Globus pallidus (tissue), 1 donor: ENCODE measurements around the gene SGCE.
"Not testable (repeated sequence)": the region's sequence is repeated elsewhere in the genome, so short reads cannot be mapped to it uniquely, and the experiment has no call there.

Experiments used
- DNase-seq: peaks from one replicate; pipeline ENCODE4 v3.0.0-alpha.2; 2015; ENCODE audit warnings: low spot score

The SGCE gene, protein sequence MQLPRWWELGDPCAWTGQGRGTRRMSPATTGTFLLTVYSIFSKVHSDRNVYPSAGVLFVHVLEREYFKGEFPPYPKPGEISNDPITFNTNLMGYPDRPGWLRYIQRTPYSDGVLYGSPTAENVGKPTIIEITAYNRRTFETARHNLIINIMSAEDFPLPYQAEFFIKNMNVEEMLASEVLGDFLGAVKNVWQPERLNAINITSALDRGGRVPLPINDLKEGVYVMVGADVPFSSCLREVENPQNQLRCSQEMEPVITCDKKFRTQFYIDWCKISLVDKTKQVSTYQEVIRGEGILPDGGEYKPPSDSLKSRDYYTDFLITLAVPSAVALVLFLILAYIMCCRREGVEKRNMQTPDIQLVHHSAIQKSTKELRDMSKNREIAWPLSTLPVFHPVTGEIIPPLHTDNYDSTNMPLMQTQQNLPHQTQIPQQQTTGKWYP

DNA sequence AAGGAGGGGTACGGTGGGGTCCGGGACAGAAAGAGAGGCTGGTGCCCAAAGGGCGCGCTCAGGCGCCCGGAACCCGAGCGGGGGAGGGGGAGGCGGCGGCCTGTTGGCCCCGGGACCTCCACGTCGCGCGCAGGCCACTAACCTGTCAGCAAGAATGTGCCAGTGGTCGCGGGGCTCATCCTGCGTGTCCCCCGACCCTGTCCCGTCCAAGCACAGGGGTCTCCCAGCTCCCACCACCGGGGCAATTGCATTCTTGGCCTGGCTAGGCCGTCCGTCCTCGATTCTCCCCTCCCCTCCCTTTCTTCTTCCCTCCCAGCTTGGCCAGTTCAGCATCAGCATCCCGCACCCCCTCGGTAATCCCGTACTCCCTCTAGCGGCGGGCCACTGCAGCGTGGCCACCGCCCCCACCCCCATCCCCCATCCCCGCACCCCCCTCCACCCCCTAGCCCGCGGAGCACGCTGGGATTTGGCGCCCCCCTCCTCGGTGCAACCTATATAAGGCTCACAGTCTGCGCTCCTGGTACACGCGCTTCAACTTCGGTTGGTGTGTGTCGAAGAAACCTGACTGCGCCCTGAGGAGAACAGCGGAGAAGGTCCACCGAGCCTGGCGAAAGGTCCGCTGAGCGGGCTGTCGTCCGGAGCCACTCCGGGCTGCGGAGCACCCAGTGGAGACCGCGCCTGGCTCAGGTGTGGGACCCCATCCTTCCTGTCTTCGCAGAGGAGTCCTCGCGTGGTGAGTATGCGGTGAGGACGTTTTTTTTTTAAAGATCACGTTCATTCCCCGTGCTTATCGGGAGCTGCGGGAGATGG is at the start of gene SGCE:
Gene SGCE, minus strand, starts transcription at position 286 of the 810 bp plus-strand sequence. Its CDS starts 35 bp downstream, at position 251.
- DNase-seq, result peak; percentile 84

DNA sequence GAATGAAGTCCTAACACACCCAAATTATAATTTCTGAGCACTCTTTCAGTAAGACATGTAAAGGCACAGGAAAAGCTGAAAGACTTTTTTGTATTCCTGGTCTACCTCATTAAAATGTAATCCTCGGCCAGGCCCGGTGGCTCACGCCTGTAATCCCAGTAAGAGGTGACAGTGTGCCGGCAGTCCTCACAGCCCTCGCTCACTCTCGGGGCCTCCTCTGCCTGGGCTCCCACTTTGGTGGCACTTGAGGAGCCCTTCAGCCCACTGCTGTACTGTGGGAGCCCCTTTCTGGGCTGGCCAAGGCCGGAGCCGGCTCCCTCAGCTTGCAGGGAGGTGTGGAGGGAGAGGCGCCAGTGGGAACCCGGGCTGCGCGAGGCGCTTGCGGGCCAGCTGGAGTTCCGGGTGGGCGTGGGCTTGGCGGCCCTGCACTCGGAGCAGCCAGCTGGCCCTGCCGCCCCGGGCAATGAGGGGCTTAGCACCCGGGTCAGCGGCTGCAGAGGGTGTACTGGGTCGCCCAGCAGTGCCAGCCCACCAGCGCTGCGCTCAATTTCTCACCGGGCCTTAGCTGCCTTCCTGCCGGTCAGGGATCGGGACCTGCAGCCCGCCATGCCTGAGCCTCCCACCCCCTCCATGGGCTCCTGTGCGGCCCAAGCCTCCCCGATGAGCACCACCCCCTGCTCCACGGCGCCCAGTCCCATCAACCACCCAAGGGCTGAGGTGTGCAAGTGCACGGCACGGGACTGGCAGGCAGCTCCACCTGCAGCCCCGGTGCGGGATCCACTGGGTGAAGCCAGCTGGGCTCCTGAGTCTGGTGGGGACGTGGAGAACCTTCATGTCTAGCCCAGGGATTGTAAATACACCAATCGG is 49.5 kb upstream of the SGCE start:
- DNase-seq, result not testable (repeated sequence)

DNA sequence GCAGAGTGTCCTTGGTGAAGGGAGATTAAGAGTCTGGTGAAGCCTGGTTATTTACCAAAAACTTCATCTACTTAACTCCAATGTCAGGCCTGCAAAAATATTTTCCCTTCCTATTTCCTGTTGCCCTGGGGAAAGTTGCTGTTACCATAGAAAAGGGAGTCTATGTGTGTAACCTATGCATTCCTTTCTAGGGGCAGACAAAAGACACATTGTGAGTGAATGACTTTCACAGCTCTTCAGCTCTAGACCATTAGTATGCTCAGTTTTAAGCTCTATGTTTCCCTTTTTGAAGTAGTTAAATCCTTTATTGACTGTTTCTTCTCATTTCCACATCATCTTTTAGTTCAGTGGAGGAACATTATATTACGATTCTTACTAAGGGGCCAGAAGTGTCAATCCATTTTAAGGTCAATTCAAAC is 45.6 kb upstream of the SGCE start:
- no peak for DNase-seq

DNA sequence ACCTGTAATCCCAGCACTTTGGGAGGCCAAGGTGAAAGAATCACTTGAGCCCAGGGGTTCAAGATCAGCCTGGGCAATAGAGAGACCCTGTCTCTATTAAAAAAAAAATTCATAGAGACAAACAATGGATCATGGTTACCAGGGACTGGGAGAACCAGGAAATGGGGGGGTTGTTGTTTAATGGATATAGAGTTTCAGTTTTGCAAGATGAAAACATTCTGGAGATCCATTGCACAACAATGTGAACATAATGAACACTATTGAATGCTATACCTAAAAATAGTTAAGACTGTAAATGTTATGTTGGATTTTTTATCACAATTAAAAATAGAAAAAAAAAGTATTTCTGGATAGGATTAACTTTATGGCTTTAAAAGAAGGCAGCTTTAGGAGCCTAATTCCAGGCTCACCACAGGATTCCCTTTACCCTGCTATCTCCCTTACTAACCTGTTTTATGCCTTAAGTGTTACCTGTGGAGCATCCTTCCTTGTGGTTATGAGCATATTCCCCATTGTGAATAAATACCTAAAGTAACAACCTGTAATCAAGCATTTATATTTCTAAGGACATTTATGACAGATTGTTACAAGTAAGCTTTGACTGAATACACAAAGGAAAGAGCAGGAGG is 45.1 kb upstream of the SGCE start:
- DNase-seq, result no peak

DNA sequence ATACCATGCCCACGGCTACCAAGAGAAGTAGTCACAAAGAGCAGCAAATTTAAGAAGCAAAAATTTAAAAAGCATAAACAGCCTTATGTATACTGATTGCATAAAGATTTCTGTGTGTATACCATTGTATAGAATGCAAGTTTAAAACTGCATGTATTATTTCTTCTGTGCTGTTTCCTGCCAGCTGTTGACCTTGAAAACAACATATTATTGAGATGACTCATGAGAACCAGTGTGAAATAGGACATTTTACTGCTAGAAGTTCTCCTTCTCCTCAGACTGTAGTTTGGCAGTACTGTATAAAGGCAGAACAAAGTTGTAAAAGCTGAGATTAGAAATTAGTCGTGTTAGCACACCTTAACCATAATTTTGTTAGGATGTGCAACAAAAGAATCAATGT is 42.3 kb upstream of the SGCE start:
- no peak for DNase-seq

DNA sequence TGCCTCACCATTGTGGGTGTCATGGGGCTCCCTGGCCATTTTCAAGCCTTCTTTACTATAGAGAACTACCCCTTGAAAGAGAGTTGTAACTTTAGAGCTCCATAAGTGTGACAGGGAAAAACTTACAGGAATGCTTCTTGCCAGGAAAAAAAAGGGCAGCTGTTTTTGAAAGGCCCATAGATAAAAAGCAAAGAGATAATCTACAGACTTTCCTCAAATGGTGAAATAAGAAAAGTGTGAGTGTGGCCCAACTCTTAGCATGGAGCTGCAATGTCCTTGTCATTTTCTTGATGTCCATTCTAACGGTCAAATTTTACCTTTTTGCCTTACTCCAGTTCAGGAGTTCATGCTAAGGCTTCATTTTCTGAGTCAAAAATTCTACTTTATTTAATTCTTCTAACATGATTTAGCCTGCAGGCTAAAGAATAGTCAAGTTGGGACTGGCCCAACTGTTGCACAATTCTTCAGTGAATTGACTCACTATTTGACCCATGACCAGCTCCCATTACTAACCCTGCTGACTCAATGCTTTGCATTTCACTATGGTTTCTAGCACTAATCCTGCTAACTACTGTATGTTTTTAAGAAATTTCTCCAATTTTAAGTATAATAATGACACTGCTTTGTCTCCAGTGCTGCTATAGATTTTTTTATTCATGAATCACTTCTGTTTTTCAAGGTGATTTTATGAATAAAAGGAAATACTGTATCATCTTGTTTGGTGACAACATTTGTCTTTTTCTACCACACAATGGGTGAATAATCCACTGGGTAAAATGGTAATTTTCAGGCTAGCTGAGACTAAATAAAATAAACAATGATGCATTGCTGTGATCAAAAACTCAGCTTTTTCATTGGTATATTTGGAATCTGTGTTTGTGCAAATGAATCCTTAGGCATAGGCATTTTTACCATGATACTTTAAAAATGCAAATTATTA is 41.4 kb upstream of the SGCE start:
- no peak for DNase-seq

DNA sequence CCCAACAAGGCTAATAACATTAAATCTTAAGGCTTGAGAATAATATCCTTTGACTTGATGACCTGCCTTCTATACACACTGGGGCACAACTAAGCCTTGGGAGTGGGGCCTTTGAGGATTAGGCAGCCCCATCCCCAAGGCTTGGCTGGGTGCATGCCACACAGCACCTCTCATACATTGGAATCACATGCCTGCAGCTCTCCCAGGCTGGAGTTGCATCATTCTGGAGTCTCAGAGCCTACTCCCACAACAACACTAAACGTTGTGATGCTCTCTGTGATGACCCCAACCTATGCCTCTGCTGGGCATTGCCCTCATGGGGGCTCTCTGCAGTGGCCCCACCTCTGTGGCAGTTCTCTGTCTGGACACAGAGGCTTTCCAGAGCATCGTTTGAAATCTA is 31.9 kb upstream of the SGCE start:
- no peak for DNase-seq

DNA sequence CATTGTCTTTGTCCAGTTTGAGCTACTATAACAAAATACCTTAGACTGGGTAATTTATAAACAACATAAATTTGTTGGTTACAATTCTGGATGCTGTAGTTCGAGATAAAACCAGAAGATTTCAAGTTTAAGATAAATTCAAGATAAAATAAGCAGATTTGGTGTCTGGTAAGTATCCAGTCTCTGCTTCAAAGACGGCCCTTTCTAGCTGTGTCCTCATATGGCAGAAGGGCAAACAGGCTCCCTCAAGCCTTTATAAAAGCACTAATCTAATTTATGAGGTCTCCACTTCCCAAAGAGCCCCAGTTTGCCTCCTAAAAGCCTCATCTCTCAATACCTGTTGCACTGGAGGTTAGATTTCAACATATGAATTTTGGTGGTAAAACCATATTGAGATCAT is 31.1 kb upstream of the SGCE start:
- DNase-seq, result no peak

DNA sequence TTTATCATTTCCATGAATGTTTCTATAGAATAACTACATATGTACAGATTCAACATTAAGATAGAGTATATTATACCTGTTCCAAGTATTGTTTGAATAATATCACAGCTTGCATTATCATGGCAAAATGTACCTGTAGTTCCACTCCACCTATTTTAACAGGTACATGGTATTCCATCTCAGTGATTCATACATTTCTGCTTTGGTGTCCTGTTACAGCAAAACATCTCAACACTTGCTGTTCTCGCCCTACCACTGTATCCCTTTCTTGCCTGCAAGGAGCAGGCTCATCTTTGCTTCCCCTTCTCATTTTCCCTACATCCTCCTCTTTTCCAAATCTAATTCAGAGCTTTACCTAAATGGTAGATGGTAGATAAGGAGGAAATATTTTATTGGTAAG is 27.1 kb upstream of the SGCE start:
- DNase-seq, result no peak

DNA sequence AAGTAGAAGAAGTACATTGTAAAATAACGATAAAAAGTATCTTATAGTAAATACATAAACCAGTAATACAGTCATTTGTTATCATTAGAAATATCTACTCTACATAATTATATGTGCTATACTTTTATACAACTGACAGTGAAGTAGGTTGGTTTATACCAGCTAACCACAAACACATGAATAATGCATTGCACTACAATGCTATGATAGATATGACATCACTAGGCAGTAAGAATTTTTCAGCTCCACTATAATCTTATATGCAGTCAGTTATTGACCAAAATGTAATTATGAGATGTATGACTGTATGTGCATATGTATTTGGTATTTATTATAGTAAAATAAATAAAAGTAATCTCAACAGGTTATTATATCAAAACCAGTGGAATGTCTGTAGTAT is 23.4 kb upstream of the SGCE start:
- no peak for DNase-seq

DNA sequence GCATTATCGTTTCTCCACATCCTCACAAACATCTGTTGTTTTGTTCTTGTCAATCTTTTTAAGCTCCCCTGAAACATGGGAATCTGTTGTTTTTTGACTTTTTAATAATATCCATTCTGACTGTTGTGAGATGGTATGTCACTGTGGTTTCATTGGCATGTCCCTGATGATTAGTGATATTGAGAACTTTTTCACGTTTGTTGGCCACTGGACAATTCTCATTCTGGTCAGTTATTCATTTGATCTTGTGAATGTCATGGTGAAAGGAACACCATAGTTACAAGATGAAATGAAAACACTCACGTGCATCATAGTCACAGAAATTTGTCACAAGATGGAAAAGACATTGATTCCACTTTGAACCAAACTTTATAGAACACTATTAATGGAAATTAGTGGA is 20.5 kb upstream of the SGCE start:
- no peak for DNase-seq

DNA sequence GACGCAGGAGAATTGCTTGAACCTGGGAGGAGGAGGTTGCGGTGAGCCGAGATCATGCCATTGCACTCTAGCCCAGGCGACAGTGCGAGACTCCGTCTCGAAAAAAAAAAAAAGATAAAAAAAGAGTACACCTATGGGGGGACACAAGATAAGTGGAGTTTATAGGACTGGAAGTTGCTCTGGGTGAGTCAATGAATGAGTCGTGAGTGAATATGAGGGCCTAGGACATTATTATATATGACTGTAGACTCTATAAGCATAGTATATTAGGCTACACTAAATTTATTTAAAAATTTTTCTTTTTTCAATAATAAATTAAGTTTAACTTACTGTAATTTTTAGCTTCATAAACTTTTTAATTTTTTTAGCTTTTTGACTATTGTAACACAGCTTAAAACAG is 19.4 kb upstream of the SGCE start:
- DNase-seq, result no peak

DNA sequence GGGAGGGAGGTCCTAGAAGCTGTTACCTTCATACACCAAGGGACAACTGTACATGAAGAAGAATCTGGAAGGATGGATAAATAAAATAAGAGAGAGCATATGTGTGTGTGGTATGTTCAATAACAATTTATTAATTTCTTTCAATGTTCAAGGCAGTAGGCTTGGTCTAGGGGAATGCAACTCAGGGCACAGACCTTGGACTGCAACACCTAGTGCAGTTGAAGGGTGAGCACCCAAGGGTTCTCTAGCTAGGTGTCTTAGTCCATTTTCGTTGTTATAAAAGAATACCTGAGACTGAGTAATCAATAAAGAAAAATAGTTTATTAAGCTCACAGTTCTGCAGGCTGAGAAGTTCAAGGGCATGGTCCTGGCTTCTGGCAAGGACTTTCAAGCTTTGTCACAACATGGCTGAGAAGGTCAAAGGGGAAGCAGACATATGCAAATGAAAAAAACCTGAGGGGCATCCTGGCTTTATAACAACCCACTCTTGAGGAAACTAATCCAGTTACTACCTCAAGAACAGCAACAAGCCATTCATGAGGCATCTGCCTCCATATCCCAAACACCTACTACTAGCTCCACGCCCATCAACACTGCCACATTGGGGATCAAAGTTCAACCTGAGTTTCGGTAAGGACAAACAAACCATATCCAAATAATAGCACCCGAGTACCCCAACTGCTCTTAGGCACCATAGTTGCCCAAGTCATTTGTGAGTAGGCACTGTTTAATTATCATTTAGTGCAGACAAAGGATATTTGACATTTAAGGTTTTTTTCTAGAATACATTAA is 15.7 kb upstream of the SGCE start:
- no peak for DNase-seq

DNA sequence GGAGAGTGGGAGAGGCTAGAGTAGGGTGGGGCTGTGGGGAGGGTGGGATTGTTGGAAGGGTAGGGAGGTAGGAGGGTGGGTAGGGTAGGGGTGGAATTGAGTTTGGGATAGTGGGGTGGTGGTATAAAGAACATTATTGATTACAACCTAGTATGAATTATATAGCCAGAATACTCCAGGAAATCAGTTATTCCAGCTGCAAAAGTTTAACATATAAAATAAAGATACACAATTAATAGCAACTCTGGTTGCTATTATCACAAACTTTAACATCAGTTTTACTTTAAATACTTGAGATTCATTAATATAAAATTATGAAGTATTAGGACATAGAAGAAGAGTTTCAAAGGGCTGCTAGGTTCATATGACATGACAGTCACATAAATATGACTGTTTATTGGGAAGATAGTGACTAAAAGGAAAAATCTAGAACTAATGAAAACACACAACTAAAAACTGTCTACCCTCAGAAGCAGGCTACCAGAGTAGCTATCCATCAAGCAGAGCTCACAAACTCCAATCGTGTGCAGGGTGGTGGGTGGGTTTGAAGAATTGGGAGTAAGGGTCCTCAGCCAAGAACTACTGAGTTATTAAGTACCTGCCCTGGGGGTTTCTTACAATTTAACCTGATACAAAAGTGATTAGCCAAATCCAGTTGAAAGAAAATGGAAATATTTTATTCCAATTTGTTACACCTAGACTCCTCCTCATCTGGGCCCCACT is 14.0 kb upstream of the SGCE start:
- DNase-seq, result no peak

DNA sequence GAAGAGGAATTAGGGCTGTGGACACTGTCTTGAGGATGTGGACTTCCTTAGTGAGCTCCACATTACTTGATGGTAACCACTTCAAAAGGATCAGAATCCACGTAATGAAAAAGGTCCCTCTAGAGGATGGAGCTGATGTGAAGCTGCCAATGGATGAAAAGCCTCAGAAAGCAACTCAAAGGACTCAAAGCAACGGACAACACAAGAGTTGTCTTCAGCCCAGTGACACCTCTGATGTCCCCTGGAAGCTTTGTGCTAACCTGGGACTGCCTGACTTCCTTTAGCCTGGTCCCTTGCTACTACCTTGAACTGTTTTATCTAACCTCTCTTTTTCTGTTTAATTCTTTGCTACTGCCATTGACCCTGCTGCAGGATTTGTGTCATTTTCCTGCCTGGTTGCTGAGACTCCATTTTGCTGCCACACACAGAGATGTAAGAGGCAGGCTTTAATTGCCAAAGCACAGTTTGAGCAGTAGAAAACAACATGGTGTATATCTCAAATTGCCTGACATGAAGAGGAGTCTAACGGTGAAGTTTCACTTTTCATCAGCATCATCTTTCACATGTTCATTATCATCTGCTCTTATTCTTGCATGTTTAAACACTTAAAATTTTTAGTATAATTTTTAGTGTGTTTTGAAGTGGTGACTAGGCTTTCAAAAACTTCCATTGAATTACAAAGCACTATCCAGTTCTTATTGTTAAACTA is 11.1 kb upstream of the SGCE start:
- no peak for DNase-seq

DNA sequence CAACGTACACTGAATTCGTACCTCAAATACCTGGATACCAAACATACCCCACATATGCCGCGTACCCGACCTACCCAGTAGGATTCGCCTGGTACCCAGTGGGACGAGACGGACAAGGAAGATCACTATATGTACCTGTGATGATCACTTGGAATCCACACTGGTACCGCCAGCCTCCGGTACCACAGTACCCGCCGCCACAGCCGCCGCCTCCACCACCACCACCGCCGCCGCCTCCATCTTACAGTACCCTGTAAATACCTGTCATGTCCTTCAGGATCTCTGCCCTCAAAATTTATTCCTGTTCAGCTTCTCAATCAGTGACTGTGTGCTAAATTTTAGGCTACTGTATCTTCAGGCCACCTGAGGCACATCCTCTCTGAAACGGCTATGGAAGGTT is 9.5 kb upstream of the SGCE start:
- DNase-seq, result no peak

DNA sequence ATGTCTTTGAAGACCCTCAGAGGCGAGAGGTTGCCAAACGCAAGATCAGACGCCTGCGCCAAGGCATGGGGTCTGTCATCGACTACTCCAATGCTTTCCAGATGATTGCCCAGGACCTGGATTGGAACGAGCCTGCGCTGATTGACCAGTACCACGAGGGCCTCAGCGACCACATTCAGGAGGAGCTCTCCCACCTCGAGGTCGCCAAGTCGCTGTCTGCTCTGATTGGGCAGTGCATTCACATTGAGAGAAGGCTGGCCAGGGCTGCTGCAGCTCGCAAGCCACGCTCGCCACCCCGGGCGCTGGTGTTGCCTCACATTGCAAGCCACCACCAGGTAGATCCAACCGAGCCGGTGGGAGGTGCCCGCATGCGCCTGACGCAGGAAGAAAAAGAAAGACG is 8.1 kb upstream of the SGCE start:
- DNase-seq, result no peak

DNA sequence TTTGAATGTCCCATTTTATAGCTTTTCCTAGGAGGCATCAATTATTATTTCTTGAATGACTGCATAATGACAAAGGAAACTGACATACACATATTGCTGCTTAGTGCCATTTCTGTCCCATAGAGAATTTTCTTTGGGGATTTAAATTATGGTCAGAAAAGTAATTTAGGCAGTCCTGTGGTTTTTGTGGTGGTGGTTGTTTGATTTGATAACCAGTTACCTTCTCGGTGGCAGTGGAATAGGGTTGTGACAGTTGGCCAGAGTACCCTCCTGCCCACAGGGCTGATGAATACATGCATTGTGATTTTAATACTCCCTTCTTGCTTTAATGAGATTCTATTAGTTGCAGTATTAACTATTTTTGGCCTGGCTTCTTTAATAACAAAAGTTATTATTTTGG is 6.6 kb upstream of the SGCE start:
- no peak for DNase-seq

DNA sequence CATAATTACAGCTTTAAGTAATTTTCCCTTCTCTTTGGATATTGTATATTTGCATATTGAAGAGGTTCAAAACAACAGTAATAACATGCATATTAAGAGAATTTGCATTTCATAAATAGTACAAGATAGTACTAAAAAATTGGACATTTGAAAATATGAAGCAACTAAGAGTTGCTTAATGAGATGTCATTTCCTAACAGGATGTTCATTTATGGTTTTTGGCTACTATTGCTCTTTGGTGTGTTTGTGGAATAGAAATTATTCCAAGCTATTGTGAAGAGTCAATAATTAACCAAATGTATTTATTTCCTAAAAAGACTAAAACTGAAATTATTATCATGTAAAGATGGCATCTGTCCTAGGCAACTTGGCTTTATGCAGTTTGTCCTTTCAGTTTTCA is 4.1 kb upstream of the SGCE start:
- no peak for DNase-seq
